HFFc6 (cell line): Measurements from ENCODE around the gene FRS2. TPM values are rescaled to one million over a fixed set of nuclear protein-coding genes. Genes with fewer than 3 reads are reported as not detected.
"Not testable (repeated sequence)": the region's sequence is repeated elsewhere in the genome, so short reads cannot be mapped to it uniquely, and the experiment has no call there.

ENCODE experiments used
- DNase-seq: peaks from one replicate; pipeline ENCODE4 v3.0.0-alpha.2; 2018
- H3K27ac Mint-ChIP-seq: 2 replicates; pipeline ENCODE4 v1.8.0; 2020; ENCODE audit warnings: mild to moderate bottlenecking, mixed read lengths
- H3K27me3 Mint-ChIP-seq: 2 replicates; pipeline ENCODE4 v1.8.0; 2021; ENCODE audit warnings: mild to moderate bottlenecking, moderate library complexity, mixed read lengths; ENCODE audit not compliant: insufficient read depth
- H3K36me3 Mint-ChIP-seq: 2 replicates; pipeline ENCODE4 v1.8.0; 2021; ENCODE audit warnings: low read depth, mixed read lengths
- H3K4me1 Mint-ChIP-seq: 2 replicates; pipeline ENCODE4 v1.8.0; 2020; ENCODE audit warnings: low read depth, mixed read lengths
- H3K4me3 Mint-ChIP-seq: 2 replicates; pipeline ENCODE4 v1.8.0; 2020; ENCODE audit warnings: mild to moderate bottlenecking, moderate library complexity, mixed read lengths
- H3K9me3 Mint-ChIP-seq: 2 replicates; pipeline ENCODE4 v1.8.0; 2020; ENCODE audit warnings: mild to moderate bottlenecking, mixed read lengths
- total RNA-seq, 6 experiments: library from RNA; stranded (reverse); fragmentation: NEBNext Ultra II Directional; extraction: Animal tissue kit (Norgen Biotek cat#: 25700); gene quantifications; 2 replicates in 1 of 6; 3 replicates in 5 of 6; pipeline ENCODE4 v1.2.3, GENCODE V29; 2021
- TF ChIP-seq, protein P1 (sequence below): fragments of 200-600 bp; sonication (generic); IDR thresholded peaks from 2 replicates; pipeline ENCODE4 v1.5.0; 2021; ENCODE audit warnings: antibody characterized with exemption, mild to moderate bottlenecking

Gene FRS2
- total RNA-seq, 6 experiments from 2014 or later = 26.5 to 35.8 (median 31.1) TPM

DNA sequence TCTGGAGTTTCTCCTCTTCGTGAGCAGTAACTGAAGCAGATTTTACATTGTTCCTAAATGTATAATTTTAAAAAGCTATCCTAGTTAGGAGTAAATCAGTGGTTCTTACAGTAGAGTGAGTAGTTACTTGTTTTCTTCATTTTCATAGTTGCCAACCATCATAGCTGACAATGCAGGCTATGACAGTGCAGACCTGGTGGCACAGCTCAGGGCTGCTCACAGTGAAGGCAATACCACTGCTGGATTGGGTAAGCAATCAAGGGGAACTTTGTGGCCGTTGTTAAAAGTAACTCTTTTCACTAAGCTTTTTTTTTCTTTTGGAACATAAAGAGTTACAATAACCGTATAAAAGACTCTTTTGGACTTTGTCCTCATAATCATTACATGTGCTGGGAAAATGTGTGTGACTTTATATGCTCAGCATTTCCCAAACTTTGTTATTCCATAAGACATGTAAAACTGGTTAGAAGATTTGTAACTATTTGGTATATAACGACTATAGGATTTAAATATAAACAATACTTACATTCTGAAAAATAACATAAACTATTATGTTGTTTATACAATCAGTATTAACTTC lies 128.1 kb downstream of the FRS2 start:
- Mint-ChIP-seq H3K36me3 (peaks cover 74% of the 10 kb centered on the region), H3K27ac (no peak overlapping the region), H3K4me3 (no peak overlapping the region), H3K9me3 (no peaks in the 10 kb centered on the region), H3K4me1 (no peaks in the 10 kb centered on the region), H3K27me3 (peaks cover 2% of the 10 kb centered on the region; the same call in 1 of the 2 replicates)
- no peak for DNase-seq
- TF ChIP-seq, protein P1, sequence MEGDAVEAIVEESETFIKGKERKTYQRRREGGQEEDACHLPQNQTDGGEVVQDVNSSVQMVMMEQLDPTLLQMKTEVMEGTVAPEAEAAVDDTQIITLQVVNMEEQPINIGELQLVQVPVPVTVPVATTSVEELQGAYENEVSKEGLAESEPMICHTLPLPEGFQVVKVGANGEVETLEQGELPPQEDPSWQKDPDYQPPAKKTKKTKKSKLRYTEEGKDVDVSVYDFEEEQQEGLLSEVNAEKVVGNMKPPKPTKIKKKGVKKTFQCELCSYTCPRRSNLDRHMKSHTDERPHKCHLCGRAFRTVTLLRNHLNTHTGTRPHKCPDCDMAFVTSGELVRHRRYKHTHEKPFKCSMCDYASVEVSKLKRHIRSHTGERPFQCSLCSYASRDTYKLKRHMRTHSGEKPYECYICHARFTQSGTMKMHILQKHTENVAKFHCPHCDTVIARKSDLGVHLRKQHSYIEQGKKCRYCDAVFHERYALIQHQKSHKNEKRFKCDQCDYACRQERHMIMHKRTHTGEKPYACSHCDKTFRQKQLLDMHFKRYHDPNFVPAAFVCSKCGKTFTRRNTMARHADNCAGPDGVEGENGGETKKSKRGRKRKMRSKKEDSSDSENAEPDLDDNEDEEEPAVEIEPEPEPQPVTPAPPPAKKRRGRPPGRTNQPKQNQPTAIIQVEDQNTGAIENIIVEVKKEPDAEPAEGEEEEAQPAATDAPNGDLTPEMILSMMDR = no peak

DNA sequence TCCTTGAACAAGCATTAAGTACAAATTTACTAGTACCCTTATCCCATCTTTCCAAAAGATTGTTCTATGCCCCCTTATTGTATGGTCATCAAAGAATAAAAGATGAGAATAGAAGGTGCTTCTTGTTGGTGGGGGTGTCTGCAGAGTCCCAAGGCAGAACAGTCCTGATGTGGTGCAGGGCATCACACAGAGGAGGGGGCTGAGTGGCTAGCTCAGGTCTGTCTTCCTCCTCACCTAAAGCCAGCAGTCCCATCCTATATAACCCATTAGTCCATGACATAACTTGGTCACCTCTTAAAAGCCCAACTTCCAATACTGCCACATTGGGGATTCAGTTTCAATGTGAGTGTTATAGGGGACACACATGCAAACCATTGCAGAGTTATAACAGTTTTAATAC lies 130.6 kb downstream of the FRS2 start:
- no peak for DNase-seq
- Mint-ChIP-seq H3K27me3 (peaks cover 4% of the 10 kb centered on the region; the same call in 1 of the 2 replicates), H3K4me1 (no peaks in the 10 kb centered on the region), H3K27ac (no peak overlapping the region), H3K4me3 (no peak overlapping the region), H3K36me3 (peaks cover 62% of the 10 kb centered on the region), H3K9me3 (no peaks in the 10 kb centered on the region)
- TF ChIP-seq, protein P1 = no peak

DNA sequence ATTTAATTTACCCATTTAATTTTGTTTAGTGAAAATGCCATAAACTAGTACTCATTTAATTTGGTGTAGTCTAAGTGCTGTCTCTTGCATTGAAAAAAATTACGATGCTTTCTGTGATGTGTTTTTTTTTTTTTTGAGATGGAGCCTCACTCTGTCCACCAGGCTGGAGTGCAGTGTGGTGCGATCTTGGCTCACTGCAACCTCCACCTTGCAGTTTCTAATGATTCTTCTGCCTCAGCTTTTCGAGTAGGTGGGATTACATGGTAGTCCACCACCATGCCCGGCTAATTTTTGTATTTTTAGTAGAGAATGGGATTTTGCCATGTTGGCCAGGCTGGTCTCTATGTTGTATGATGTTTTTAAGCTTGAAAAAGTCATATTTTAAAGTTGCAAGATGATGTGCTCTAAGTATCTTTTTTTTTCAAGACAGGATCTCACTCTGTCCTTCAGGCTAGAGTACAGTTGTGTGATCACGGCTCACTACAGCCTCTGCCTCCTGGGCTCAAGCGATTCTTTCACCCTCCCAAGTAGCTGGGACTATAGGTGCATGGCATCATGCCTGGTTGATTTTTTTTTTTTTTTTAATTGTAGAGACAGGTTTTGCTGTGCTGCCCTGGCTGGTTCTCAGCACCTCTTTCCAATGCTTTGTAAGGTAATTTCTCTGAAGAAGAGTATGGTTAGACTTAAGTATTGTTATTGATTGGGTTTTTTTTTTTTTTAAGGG lies 131.9 kb downstream of the FRS2 start:
- H3K36me3 Mint-ChIP-seq = peaks cover 54% of the 10 kb centered on the region
- TF ChIP-seq, protein P1 = no peak
- no peak overlapping the region for H3K27ac Mint-ChIP-seq

DNA sequence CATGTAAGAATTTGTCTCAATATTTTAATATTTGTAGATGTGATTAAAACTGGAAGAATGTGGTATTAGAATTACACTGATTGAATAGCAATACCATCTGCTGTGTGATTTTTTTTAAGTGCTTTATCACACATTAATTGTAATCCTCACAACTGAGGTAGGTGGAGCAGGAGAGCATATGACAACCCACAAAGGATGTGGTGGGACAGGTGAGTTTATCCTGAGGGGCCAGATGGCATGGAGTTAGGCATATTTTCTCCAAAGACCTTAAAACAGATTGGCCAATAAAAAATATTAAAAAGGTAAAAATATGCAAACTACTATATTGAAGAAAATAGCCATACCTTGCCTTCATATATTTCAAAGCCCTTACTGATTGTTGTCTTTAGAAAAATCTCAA lies 132.8 kb downstream of the FRS2 start:
- DNase-seq = no peak
- no peaks in the 10 kb centered on the region for H3K9me3 Mint-ChIP-seq
- H3K4me1 Mint-ChIP-seq = peaks cover 2% of the 10 kb centered on the region; the same call in 1 of the 2 replicates
- H3K4me3 Mint-ChIP-seq = no peak overlapping the region
- H3K36me3 Mint-ChIP-seq = peaks cover 45% of the 10 kb centered on the region
- no peak overlapping the region for H3K27ac Mint-ChIP-seq
- peaks cover 4% of the 10 kb centered on the region; the same call in 1 of the 2 replicates for H3K27me3 Mint-ChIP-seq
- TF ChIP-seq, protein P1 = no peak; the same call in 1 of the 2 replicates

More for the DNA sequence above, 131.9 kb downstream of the FRS2 start:
- Mint-ChIP-seq H3K27me3 (peaks cover 4% of the 10 kb centered on the region; the same call in 1 of the 2 replicates), H3K4me1 (no peaks in the 10 kb centered on the region), H3K9me3 (no peaks in the 10 kb centered on the region), H3K4me3 (no peak overlapping the region)
- DNase-seq = no peak

DNA sequence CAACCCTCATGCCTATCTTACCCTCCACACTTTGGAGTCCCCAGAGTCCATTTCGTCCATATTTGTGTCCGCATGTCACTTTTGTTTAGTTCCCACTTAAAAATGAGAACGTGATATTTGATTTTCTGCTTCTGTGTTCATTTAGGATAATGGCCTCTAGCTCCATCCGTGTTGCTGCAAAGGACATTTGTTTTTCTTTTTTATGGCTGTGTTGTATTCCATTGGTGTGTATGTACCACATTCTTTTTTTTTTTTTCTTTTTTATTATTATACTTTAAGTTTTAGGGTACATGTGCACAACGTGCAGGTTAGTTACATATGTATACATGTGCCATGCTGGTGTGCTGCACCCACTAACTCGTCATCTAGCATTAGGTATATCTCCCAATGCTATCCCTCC lies 133.4 kb downstream of the FRS2 start:
- H3K36me3 Mint-ChIP-seq = peaks cover 42% of the 10 kb centered on the region
- H3K27me3 Mint-ChIP-seq, H3K4me3 Mint-ChIP-seq, H3K4me1 Mint-ChIP-seq, H3K9me3 Mint-ChIP-seq, H3K27ac Mint-ChIP-seq, DNase-seq: not testable (repeated sequence)

DNA sequence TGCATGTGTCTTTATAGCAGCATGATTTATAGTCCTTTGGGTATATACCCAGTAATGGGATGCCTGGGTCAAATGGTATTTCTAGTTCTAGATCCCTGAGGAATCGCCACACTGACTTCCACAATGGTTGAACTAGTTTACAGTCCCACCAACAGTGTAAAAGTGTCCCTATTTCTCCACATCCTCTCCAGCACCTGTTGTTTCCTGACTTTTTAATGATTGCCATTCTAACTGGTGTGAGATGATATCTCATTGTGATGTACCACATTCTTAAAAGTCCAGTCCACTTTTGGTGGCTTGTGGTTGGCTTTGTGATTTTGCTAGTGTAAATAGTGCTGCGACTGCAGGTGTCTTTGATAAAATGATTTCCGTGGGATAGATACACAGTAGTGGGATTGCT lies 134.1 kb downstream of the FRS2 start:
- H3K27me3 Mint-ChIP-seq, H3K4me3 Mint-ChIP-seq, H3K9me3 Mint-ChIP-seq, DNase-seq, H3K27ac Mint-ChIP-seq, H3K4me1 Mint-ChIP-seq: not testable (repeated sequence)
- H3K36me3 Mint-ChIP-seq = peaks cover 38% of the 10 kb centered on the region
